ENCODE data around the gene INO80B.
A peak's percentile ranks its signal among the peaks of the same experiment; 100 is the strongest.

Gene INO80B

DNA sequence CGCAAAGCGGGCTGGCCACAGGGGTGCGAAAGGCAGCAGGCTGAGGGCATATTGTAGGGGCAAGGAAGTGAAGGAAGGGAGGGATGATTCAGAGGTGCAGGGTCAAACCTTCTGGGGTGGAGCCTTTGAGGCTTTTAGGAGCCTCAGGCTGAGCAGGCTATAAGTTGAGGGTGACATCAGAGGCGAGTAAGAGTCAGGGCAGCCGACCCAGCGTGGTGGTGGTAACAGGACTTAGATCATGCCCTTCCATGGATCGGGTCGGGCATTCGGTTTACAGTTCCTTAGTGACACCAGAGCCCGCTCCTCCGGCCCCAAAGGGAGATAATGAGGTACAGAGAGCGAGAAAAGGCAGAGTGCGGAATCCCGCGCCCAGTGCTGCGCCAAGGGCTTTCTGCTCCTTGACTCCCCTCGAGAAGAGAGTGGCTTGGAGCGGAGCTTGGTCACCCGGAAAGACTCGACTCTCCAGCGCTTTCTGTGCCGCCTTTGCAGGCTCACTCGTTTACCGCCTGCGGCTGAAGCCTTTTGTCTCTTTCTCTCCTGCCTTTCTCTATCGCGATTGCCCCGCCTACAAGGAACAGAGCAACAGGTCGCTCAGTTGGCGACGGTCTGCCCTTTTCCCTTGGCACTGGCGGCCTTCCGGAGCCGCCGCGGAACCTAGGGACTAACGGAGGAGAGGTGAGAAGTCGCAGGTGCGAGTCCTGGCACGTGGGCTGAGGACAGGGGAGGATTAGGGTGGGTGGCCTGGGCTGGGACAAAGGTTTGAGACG, 43.8 kb downstream of the INO80B start:
- Mint-ChIP-seq H3K27ac (peak overlapping the region; percentile 8), H3K27me3 (peaks cover 32% of the 10 kb centered on the region), H3K36me3 (peaks cover 6% of the 10 kb centered on the region), H3K9me3 (no peaks in the 10 kb centered on the region), H3K4me3 (peak overlapping the region; percentile 82), H3K4me1 (peaks cover 37% of the 10 kb centered on the region)

DNA sequence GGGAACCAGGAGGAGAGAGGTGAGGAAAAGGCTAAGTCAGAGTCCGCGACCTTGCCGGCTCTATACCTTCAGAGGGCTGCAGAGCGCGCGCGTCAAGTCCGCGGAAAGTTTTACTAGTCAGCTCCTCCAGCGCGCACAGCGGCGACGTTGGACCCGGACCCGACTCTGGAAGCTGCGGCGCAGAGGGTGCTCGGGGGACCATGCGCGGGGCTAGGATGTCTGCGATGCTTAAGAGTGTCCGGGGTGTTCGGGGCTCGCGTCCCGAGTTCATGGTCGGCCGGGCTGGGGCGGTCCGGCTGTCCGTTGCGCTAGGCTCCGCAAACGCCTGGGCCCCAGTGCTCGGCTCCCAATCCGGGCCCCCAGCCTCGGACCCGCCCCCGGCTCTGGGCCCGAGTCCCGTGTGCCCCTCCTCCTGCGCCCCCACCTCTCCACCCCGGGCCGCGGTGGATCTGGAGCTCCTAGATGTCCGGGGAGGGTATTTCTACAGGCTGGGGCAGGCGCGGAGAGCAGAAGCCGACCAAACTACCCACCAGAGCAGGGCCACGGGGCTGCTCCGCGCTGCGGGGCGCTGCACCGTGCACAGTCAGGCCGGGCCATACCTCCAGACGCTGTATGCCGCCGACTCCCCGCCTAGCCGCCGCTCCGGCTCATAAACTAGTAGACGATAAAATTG, 44.5 kb downstream of the INO80B start, which contains the start of gene LBX2:
Gene LBX2 (minus strand): TSS at position 337 of the 673 bp plus-strand sequence. CDS start 66 bp downstream, at position 271.
- H3K4me1 Mint-ChIP-seq, result peaks cover 44% of the 10 kb centered on the region
- H3K27me3 Mint-ChIP-seq, result peaks cover 37% of the 10 kb centered on the region
- H3K36me3 Mint-ChIP-seq, result peaks cover 3% of the 10 kb centered on the region
- no peaks in the 10 kb centered on the region for H3K9me3 Mint-ChIP-seq
- H3K27ac Mint-ChIP-seq, result peak within 1 kb of the TSS; percentile 8
- peak within 1 kb of the TSS; percentile 82 for H3K4me3 Mint-ChIP-seq

DNA sequence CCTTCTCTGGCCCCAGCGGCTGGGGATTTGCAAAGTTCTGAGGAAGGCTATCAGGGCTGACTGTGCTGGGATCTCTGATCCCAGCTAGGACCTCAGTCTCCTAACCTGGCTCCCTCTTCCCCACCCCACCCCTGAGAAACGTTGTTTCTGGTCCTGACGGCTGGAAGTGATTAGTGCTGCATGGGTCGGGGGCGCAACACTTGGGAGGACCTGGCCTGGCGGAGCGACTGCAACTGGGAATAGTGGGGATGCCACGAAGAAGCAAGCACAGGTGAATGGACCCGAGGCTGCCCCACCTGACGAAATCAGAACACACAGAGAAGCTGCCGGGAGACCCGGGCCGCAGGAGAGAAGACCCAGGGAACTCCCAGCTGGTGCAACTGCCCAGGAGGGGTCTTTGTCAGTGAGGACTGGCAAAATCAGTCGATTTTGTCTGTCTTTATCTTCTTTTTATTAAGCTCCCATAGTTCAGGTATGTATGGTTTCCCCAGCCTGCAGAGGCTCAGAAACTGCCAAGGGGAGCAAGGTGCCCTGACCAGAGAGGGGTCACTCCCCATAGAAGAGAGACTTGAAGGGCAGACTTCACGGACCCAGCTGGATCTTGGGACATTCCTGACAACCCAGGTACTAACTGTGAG, 45.2 kb downstream of the INO80B start:
- Mint-ChIP-seq H3K4me1 (peaks cover 49% of the 10 kb centered on the region), H3K27ac (no peak overlapping the region), H3K9me3 (no peaks in the 10 kb centered on the region), H3K4me3 (peak overlapping the region; percentile 4), H3K36me3 (peaks cover 9% of the 10 kb centered on the region), H3K27me3 (peaks cover 41% of the 10 kb centered on the region)

DNA sequence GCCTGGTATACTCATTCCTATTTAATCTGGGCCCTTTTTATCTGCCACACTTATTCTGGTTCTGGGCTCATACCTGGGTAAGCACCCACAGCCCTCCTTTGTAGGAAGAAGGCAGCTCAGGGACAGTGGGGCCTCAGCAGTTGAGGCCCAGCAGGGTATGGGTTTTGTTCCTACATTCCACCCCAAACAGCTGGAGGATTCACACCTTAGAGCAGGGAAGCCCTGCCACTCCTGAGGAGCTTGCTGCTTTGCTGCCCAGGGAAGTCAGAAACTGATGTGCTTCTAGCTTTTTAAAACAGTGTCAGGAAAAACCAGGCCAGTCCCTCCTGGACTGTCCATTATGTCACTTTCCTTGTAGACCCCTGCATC, 45.7 kb downstream of the INO80B start:
- no peaks in the 10 kb centered on the region for H3K9me3 Mint-ChIP-seq
- peaks cover 13% of the 10 kb centered on the region for H3K36me3 Mint-ChIP-seq
- H3K27me3 Mint-ChIP-seq, result peaks cover 43% of the 10 kb centered on the region
- H3K4me1 Mint-ChIP-seq, result peaks cover 49% of the 10 kb centered on the region
- no peak overlapping the region for H3K27ac Mint-ChIP-seq
- no peak overlapping the region for H3K4me3 Mint-ChIP-seq

DNA sequence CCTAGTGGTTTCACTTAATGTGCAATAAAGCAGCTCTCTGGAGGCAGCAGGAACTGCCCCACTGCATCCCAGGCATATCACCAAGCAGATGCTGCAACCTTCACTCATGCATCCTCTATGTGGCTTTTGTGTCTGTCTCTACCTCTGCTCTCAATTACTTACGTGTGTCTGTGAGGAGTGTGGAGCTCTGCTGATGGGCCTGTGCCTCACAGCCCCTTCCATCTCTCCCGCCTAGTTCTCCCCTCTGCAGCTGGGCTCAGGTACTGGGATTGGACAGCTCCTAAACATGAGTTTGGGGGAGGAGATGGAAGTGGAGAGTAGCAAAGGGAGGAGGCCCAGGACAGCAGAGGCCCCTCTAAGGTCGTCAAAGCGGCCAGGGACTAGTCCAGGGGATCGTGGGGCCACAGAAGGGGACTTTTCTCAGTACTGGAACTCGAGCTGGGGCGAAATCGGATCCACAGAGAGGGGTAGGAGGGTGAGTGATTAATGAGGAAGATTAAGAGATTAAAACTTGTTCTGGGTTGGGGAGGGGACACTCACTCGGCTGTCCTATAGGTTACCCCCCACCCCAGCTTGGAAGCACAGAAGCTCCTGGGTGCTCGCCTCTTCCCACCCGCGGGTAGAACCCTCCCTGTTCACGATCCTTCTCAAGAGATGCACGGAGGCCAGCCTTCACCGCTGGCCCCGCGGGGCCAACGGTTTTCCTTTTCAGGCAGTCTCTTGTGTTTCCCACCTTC, 46.6 kb downstream of the INO80B start:
- peaks cover 44% of the 10 kb centered on the region for H3K27me3 Mint-ChIP-seq
- peaks cover 14% of the 10 kb centered on the region for H3K36me3 Mint-ChIP-seq
- H3K27ac Mint-ChIP-seq, result no peak overlapping the region
- H3K9me3 Mint-ChIP-seq, result no peaks in the 10 kb centered on the region
- H3K4me1 Mint-ChIP-seq, result peaks cover 51% of the 10 kb centered on the region
- H3K4me3 Mint-ChIP-seq, result peak overlapping the region; percentile 73

DNA sequence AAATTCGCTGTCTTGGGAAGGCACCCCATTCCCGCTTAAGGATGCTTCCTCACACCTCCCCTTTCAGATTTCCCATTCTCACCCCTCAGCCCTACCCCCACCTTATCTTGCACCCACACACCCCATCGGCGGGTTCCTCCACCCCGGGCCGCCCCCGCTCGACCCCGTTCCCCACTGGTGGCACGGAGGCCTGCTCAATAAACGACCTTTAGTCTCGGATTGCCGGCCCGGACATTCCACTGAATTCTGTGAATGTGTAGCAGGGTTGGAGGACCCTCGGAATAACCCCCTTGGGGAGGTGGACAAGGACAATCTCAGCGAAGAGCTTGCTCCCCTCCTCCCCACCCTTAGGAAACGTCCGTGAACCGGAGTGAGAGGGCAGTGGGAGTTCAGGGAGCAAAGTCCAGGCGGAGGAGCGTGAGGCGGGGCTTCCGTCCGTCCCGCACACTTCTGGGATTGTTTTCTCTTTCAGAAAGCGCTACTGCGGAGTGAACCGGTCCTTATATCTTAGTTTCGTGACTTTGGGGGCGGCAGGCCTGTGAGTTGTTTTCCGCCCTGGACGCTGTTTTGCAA, 47.3 kb downstream of the INO80B start:
- H3K27ac Mint-ChIP-seq, result peak overlapping the region; percentile 35
- no peaks in the 10 kb centered on the region for H3K9me3 Mint-ChIP-seq
- peaks cover 47% of the 10 kb centered on the region for H3K27me3 Mint-ChIP-seq
- H3K4me1 Mint-ChIP-seq, result peaks cover 58% of the 10 kb centered on the region
- peak overlapping the region; percentile 73 for H3K4me3 Mint-ChIP-seq
- peaks cover 18% of the 10 kb centered on the region for H3K36me3 Mint-ChIP-seq

DNA sequence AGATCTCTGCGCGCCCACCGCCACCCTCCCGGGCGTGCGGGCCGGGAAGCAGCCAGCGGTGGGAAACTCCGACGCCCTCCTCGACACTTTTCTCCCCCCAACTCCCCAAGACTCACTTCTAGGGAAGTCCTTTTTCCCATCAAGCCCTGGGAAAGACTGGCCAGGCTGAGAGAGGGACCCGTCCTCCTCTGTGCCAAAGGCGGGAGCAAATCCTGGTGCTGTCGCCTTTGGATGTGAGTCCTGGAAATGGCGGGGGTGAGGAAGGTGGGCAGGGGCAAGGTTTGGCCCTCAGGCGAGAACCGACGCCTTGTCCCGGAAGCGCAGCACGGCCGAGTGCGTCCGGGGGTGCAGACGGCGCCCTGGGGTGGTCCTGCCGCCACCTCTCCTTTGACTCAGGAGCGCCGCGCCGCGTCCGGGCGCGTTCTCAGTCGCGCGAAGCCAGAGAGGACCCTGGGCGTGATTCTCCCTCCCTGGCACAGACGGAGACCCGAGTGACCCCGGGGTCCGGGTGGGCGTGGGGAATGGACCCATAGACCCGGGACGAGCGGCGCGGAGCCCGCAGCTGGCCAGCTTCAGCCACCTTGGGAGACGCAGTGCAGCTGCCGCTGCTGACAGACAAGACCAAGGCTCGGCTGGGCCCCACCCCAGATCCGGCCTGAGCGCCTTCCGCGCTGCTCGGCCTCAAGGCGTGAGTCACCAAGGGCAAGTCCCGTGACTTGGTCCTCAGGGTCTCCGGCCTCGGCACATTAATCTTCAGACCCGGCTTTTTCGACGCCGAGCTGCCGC, 48.0 kb downstream of the INO80B start:
- Mint-ChIP-seq H3K9me3 (no peaks in the 10 kb centered on the region), H3K27me3 (peaks cover 45% of the 10 kb centered on the region), H3K27ac (no peak overlapping the region), H3K36me3 (peaks cover 18% of the 10 kb centered on the region), H3K4me3 (peak overlapping the region; percentile 73), H3K4me1 (peaks cover 57% of the 10 kb centered on the region)

DNA sequence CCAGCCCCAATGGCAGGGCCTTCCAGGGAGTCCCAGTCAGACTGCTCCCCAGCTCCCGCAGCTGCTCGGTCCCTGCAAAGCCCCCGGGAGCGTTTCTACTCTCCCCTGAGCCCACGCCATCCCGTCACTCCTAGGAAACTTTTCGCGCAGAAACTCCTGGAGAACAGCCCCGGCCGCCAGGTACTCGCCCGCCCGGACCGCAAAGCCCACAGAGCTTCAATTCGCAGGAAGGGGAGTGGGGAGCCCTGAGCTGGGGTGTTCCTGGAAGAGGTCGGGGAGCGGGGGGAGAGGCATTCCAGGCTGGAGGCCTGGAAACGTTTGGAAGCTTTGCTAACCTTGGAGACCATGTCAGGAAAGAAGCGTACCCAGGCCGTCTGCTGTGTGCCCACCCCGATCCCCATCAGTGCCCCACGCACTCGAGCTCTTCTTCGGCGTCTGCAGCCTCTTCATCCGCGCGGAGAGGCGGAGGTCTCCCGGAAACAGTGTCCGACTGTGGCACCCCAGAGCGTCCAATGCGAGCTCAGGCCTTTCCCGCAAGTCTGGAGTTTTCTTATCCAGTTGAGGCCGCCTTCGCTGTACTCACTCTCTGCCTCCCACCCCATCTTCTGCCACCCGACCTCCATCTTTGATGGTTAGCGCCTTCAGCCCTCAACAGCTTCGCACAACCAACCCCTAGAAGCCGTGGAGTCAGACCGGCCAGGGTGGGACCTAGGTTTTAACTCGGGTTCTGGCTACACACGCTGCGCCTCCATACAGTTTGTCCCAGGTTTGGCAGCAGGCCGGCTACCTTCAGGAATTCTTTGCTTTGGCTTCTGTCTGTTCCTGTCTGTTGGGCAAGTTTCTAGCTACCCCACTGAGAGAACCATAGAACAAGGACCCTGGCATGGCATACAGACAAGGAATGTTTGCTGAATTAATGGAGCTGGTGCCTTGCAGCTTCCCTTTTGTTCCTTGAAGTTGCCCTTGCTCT, 48.9 kb downstream of the INO80B start:
- Mint-ChIP-seq H3K27ac (no peak overlapping the region), H3K4me3 (peak overlapping the region; percentile 73)

DNA sequence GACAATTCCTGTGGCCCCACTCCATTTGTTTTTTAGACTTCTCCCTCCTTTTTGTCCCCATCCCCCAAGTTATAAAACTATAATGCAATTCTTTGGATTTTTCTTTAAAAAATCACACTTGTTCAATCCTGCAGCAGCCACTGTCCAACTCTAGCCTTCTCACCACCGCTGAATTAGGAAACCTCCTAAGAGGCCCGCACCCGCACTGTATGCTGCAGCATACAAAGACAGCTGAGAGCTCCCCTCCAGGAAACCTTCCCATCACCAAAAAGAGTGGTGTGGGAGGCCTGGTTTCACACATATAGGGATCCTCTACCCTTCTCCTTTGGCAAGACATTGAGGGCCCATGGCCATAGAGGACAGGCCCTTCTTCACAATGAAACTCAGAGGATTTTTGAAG, 49.7 kb downstream of the INO80B start:
- Mint-ChIP-seq H3K27me3 (peaks cover 37% of the 10 kb centered on the region), H3K9me3 (no peaks in the 10 kb centered on the region), H3K27ac (peak overlapping the region; percentile 43), H3K4me1 (peaks cover 51% of the 10 kb centered on the region), H3K4me3 (peak overlapping the region; percentile 23), H3K36me3 (peaks cover 18% of the 10 kb centered on the region)

More for the DNA sequence above, 48.9 kb downstream of the INO80B start:
- Mint-ChIP-seq H3K27me3 (peaks cover 41% of the 10 kb centered on the region), H3K9me3 (no peaks in the 10 kb centered on the region), H3K4me1 (peaks cover 57% of the 10 kb centered on the region), H3K36me3 (peaks cover 18% of the 10 kb centered on the region)

DNA sequence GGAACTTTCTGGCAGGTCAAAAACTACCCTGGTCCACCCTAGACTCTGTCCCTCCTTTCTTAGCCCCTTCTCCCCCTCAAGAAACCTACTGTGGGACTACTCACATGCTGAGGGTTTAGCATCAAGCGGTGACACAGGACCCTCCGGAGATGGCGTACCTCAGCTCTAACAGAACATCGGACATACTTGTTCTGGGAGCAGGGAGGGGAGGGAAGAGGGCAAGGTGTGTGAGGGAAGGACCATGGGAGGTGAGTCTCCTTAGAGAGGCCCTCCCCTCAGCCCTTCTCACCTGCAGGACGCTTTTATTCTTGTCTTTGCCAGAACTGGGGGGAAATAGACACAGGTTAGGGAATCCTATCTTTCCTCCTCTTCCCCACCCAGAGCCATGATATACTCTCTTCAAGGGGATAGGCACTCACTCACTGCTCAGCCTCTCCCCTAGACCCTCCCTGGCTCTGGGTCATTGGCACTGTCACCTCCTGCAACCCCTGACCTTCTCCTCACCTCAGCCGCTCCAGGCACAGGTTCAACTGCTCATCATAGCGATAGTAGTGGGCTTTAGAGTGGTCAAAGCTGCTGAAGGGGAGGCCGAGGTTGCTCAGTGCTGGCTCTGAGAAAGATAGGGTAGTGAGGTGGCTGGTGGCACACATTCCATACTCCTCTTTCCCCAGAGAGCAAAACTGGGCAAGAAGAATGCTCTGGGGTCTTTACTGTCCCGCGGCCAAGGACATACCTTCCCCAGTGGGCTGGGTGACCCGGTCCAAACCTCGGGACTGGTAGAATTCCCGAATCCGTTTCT, 50.8 kb downstream of the INO80B start:
- peaks cover 18% of the 10 kb centered on the region for H3K36me3 Mint-ChIP-seq
- H3K4me3 Mint-ChIP-seq, result peak overlapping the region; percentile 23
- peaks cover 51% of the 10 kb centered on the region for H3K4me1 Mint-ChIP-seq
- H3K9me3 Mint-ChIP-seq, result no peaks in the 10 kb centered on the region
- no peak overlapping the region for H3K27ac Mint-ChIP-seq
- H3K27me3 Mint-ChIP-seq, result peaks cover 38% of the 10 kb centered on the region

DNA sequence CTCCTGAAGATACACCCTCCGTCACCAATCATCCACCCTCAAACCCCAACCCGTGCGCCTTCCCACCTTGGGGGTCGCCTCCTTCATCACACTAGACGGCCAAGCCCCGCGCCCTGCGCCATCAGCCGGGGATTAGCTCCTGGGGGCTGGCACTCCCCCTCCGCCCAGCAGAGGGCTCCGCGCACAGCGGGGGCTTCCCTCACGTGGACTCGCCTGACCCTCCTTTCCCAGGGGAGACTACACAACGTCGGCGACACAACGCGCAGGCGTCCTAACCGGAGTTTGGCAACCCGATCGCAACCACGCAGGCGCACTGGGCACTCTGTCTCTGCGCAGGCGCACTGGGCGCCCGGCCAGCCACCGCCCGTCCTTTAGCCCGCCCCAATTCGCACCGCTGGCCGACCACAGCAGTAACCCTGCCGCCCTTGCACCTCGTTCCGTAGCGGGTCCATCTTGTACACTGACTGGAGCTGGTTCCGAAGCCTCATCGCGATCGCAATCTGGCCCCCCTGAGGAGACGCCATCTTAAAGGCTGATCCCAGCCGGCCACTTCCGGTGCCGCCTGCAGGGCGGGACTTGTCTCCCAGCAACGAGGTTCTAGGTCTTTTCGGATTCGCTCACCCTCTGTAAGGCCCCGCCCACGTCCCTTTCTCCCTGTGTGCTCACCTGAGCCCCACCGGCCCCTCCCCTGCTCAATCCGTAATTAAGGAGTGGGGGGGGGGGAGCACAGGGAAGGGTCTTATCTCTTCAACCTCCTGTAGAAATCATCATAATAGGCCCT, 52.4 kb downstream of the INO80B start, which contains the start of gene PCGF1:
Gene PCGF1 (minus strand): TSS at position 551 of the 781 bp plus-strand sequence. CDS start 27 bp downstream, at position 524.
- H3K27me3 Mint-ChIP-seq, result peaks cover 36% of the 10 kb centered on the region
- peaks cover 18% of the 10 kb centered on the region for H3K36me3 Mint-ChIP-seq
- peaks cover 44% of the 10 kb centered on the region for H3K4me1 Mint-ChIP-seq
- H3K27ac Mint-ChIP-seq, result peak within 1 kb of the TSS; percentile 97
- H3K4me3 Mint-ChIP-seq, result peak within 1 kb of the TSS; percentile 94
- no peaks in the 10 kb centered on the region for H3K9me3 Mint-ChIP-seq
